ENCODE measurements around the gene RER1. TPM values are rescaled to one million over a fixed set of nuclear protein-coding genes. Genes with fewer than 3 reads are reported as not detected.

Gene RER1
- total RNA-seq, 1 donor from 2014 or later = 81.8 TPM

- intact Hi-C loops (cut with DNase I) = no loop called here
- DNase-seq (no peak), ATAC-seq (ENCODE audit: poor library complexity) (no peak)
Measured at GRCh38 chr1:2400950-2401649, 9.5 kb downstream of the RER1 start.

GRCh38 chr1:2402420-2402819 lies 10.8 kb downstream of the RER1 start:
- DNase-seq = no peak
- intact Hi-C loops (cut with DNase I) = no loop called here
- peak; percentile 4 for ATAC-seq (ENCODE audit: poor library complexity)

GRCh38 chr1:2403273-2403672 lies 11.6 kb downstream of the RER1 start:
- intact Hi-C loops (cut with DNase I) = no loop called here
- DNase-seq (no peak), ATAC-seq (ENCODE audit: poor library complexity) (no peak)

- intact Hi-C loops (cut with DNase I) = no loop called here
- no peak for DNase-seq
- no peak for ATAC-seq (ENCODE audit: poor library complexity)
Measured at GRCh38 chr1:2404142-2404889, 12.7 kb downstream of the RER1 start.

- ATAC-seq (ENCODE audit: poor library complexity) = no peak
- intact Hi-C loops (cut with DNase I) = no loop called here
- no peak for DNase-seq
Measured at GRCh38 chr1:2404890-2405511, 13.4 kb downstream of the RER1 start.

- no peak for DNase-seq
- intact Hi-C loops (cut with DNase I) = no loop called here
- ATAC-seq (ENCODE audit: poor library complexity) = no peak
Measured at GRCh38 chr1:2405588-2406295, 14.1 kb downstream of the RER1 start.

GRCh38 chr1:2406451-2407041 lies 14.9 kb downstream of the RER1 start:
- intact Hi-C loops (cut with DNase I) = no loop called here
- ATAC-seq (ENCODE audit: poor library complexity) (no peak), DNase-seq (no peak)

GRCh38 chr1:2407166-2407990 lies 15.7 kb downstream of the RER1 start:
- no peak for DNase-seq
- intact Hi-C loops (cut with DNase I) = no loop called here
- ATAC-seq (ENCODE audit: poor library complexity) = no peak

- ATAC-seq (ENCODE audit: poor library complexity) (no peak), DNase-seq (no peak)
- intact Hi-C loops (cut with DNase I) = no loop called here
Measured at GRCh38 chr1:2407991-2408275, 16.3 kb downstream of the RER1 start.

- intact Hi-C loops (cut with DNase I) = no loop called here
- DNase-seq (no peak), ATAC-seq (ENCODE audit: poor library complexity) (no peak)
Measured at GRCh38 chr1:2408456-2408855, 16.8 kb downstream of the RER1 start.

GRCh38 chr1:2408859-2409276 lies 17.2 kb downstream of the RER1 start:
- intact Hi-C loops (cut with DNase I) = no loop called here
- DNase-seq (peak; percentile 50), ATAC-seq (ENCODE audit: poor library complexity) (peak; percentile 6)

- DNase-seq = no peak
- ATAC-seq (ENCODE audit: poor library complexity) = no peak
- intact Hi-C loops (cut with DNase I) = no loop called here
Measured at GRCh38 chr1:2409745-2410144, 18.1 kb downstream of the RER1 start.

- ATAC-seq (ENCODE audit: poor library complexity) (no peak), DNase-seq (no peak)
- intact Hi-C loops (cut with DNase I) = no loop called here
Measured at GRCh38 chr1:2411801-2412394, 20.3 kb downstream of the RER1 start.

GRCh38 chr1:2412395-2412772 lies 20.7 kb downstream of the RER1 start, which contains the start of gene PEX10:
Gene PEX10 (minus strand): TSS chr1:2412564. CDS start chr1:2412502, 62 bp downstream.
- peak; percentile 96 for ATAC-seq (ENCODE audit: poor library complexity)
- intact Hi-C loops (cut with DNase I) = no loop called here
- peak; percentile 99 for DNase-seq

GRCh38 chr1:2412773-2413494 lies 21.3 kb downstream of the RER1 start:
- DNase-seq (no peak), ATAC-seq (ENCODE audit: poor library complexity) (peak; percentile 45)
- intact Hi-C loops (cut with DNase I) = no loop called here

- peak; percentile 51 for DNase-seq
- intact Hi-C loops (cut with DNase I) = loop anchor here (2.0 kb wide), 1 partner anchor 133 kb away; no protein-coding TSS in a partner anchor
- ATAC-seq (ENCODE audit: poor library complexity) = no peak
Measured at GRCh38 chr1:2413495-2414296, 22.1 kb downstream of the RER1 start.

Data from Right ventricle myocardium superior (tissue), 1 donor.